Heart left ventricle (tissue), 16 donors: Measurements from ENCODE around the gene LAD1. TPM values are rescaled to one million over a fixed set of nuclear protein-coding genes. Genes with fewer than 3 reads are reported as not detected.

Source experiments
- ATAC-seq, 4 donors: fragments of 200-7000 bp; cut with Tn5 transposase; one replicate each; pipeline ENCODE4 v1.9.1; 2020 to 2022; ENCODE audit warnings: moderate library complexity in 4 of 4, mild to moderate bottlenecking in 3 of 4, moderate number of reproducible peaks in 1 of 4
- DNase-seq, 5 donors: peaks; one replicate each; pipeline ENCODE4 v3.0.0-alpha.2; 2020
- H3K27ac ChIP-seq, 12 donors: fragments of 200-600 bp; sonication (generic) in 4 of 12; one replicate each; pipeline versions ENCODE4 v1.5.0 to v1.8.0; 2016 to 2022; ENCODE audit warnings: mild to moderate bottlenecking in 2 of 12
- H3K27me3 ChIP-seq, 9 donors: fragments of 200-600 bp; sonication (generic) in 2 of 9; one replicate each; pipeline versions ENCODE4 v1.5.1 to v1.8.0; 2016 to 2022; ENCODE audit warnings: mild to moderate bottlenecking in 3 of 9
- H3K36me3 ChIP-seq, 9 donors: fragments of 200-600 bp; sonication (generic) in 2 of 9; one replicate each; pipeline versions ENCODE4 v1.5.0 to v1.8.0; 2018 to 2022; ENCODE audit warnings: mild to moderate bottlenecking in 2 of 9
- H3K4me1 ChIP-seq, 12 donors: fragments of 200-600 bp; sonication (generic) in 4 of 12; one replicate each; pipeline versions ENCODE4 v1.5.0 to v1.8.0; 2016 to 2022; ENCODE audit warnings: mild to moderate bottlenecking in 3 of 12
- H3K4me3 ChIP-seq, 12 donors: fragments of 200-600 bp; sonication (generic) in 4 of 12; one replicate each; pipeline versions ENCODE4 v1.5.0 to v1.8.0; 2017 to 2022; ENCODE audit warnings: mild to moderate bottlenecking in 9 of 12, moderate library complexity in 4 of 12
- H3K9me3 ChIP-seq, 12 donors: fragments of 200-600 bp; sonication (generic) in 4 of 12; one replicate each; pipeline versions ENCODE4 v1.5.0 to v1.8.0; 2016 to 2022; ENCODE audit warnings: mild to moderate bottlenecking in 1 of 12
- POLR2A ChIP-seq, 2 donors: fragments of 450-650 bp; IDR thresholded peaks; one replicate each; pipeline ENCODE4 v1.6.1; 2017; ENCODE audit warnings: antibody characterized with exemption in 2 of 2, mild to moderate bottlenecking in 2 of 2, moderate library complexity in 2 of 2
- WGBS, 4 donors: extraction: QIAGEN DNeasy Blood & Tissue Kit in 2 of 4; methylation state at CpG; one replicate each; pipeline versions ENCODE4 v1.1.5 to v1.1.7; 2013 to 2018; 5-methylcytosine and 5-hydroxymethylcytosine counted together
- intact Hi-C, 10 donors: fragments of 100-400 bp; cut with DNase I; formaldehyde crosslinking; loops; one replicate each; pipeline versions ENCODE4 v1.11.1 to v1.14.2; 2022
- long read RNA-seq, 3 donors: library from polyadenylated mRNA; unstranded; transcript quantifications; one replicate each; pipeline ENCODE4 v2.0.0, GENCODE V29; 2020 to 2021
- polyA plus RNA-seq, 2 donors: library from polyadenylated mRNA; stranded (reverse); fragments of 200-250 nt; gene quantifications; one replicate each; pipeline ENCODE4 v1.2.3, GENCODE V29; 2013
- total RNA-seq, 9 donors: library from RNA; depleted of rRNA in 2 of 9; stranded (reverse); fragments of >200 nt in 2 of 9; fragmentation: NEBNext Ultra II Directional in 3 of 9; extraction: Animal tissue kit (Norgen Biotek cat#: 25700) in 3 of 9; gene quantifications; one replicate each; pipeline versions ENCODE4 v1.1.0 to v1.2.4, GENCODE V29; 2016 to 2023
- TF ChIP-seq, protein P1 (sequence below), 12 donors: fragments of 200-600 bp; sonication (generic) in 4 of 12; IDR thresholded peaks; one replicate each; pipeline versions ENCODE4 v1.5.0 to v1.8.0; 2018 to 2022; ENCODE audit warnings: antibody characterized with exemption in 12 of 12, mild to moderate bottlenecking in 5 of 12
- donor health status: ischemic (EF 13 %, LVEDD 7.1; RV severe dilation, severe dysfunction).
- donor health status: healthy with polysubstance abuse.
- donor health status: DM: no; HTN: yes; CAD: no.
- donor health status: DM: no; HTN: no; CAD: no.
- donor health status: ischemic (EF 25% LVEDD 6.9; RV normal size, moderate dysfunction).
- donor health status: ischemic (EF 25% LVEDD 5.7; RV mildly dilated, moderate dysfunction).
- donor health status: healthy.
- donor health status: DM: yes; HTN: yes; CAD: no.
- donor health status: ischemic (EF 35%, LVEDD 5.7; RV mildly dilated, moderate dysfunction).
- donor health status: nonischemic (EF 11% LVEDD 7.7; RV severe dilation, severe dysfunction).
- donor health status: DM: yes; HTN: yes; CAD: no.
- donor health status: PGD.
- donor health status: ischemic (EF 29% LVEDD 5.4; RV normal size, mild dysfunction).
- donor health status: nonischemic (EF 23%, LVEDD 6.1; RV moderate dilation, normal function).

Gene LAD1, protein sequence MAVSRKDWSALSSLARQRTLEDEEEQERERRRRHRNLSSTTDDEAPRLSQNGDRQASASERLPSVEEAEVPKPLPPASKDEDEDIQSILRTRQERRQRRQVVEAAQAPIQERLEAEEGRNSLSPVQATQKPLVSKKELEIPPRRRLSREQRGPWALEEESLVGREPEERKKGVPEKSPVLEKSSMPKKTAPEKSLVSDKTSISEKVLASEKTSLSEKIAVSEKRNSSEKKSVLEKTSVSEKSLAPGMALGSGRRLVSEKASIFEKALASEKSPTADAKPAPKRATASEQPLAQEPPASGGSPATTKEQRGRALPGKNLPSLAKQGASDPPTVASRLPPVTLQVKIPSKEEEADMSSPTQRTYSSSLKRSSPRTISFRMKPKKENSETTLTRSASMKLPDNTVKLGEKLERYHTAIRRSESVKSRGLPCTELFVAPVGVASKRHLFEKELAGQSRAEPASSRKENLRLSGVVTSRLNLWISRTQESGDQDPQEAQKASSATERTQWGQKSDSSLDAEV
- total RNA-seq (10 to 100 TPM in 2 of 9 donors, 1 to 10 TPM in 7; 2.0 to 99.2 (median 6.4) TPM), polyA plus RNA-seq (10 to 100 TPM in 1 of 2 donors, 1 to 10 TPM in 1; 6.9 to 49.3 TPM)
- long read RNA-seq, donor 1, partial matches to known transcripts = 0 of 17 reads
- long read RNA-seq, donor 1, other reads (novel, unspliced or antisense) = 16 of 17 reads
- long read RNA-seq, donor 2, partial matches to known transcripts = 0 of 37 reads
- long read RNA-seq, donor 2, other reads (novel, unspliced or antisense) = 37 of 37 reads
- long read RNA-seq, donor 3, partial matches to known transcripts = 5 of 119 reads
- long read RNA-seq, donor 3, other reads (novel, unspliced or antisense) = 114 of 119 reads

DNA sequence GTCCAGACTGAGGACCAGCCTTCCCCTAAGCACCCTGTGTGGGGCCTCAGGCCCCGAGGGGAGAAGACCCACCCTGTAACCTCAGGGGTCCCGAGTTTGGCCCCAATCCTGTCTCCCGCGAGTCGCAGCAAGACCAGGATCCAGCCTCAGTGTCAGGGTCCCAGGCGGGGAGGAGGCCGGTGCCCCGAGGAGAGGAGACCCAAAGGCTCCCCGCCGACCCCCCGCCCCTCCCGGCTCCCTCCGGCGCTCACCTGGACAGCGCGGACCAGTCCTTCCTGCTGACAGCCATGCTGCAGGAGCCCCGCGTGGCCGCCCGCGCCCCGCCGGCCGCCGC is at the start of gene LAD1:
TSS of gene LAD1 (minus strand) at position 307 of the 334 bp plus-strand sequence. CDS start at position 289, 18 bp downstream.
- 18 to 35% (median 28%) methylated on average over 9 to 25 of the region's 25 CpGs for WGBS, 4 donors
- DNase-seq = peak in 1 of 5 donors; percentile 45

DNA sequence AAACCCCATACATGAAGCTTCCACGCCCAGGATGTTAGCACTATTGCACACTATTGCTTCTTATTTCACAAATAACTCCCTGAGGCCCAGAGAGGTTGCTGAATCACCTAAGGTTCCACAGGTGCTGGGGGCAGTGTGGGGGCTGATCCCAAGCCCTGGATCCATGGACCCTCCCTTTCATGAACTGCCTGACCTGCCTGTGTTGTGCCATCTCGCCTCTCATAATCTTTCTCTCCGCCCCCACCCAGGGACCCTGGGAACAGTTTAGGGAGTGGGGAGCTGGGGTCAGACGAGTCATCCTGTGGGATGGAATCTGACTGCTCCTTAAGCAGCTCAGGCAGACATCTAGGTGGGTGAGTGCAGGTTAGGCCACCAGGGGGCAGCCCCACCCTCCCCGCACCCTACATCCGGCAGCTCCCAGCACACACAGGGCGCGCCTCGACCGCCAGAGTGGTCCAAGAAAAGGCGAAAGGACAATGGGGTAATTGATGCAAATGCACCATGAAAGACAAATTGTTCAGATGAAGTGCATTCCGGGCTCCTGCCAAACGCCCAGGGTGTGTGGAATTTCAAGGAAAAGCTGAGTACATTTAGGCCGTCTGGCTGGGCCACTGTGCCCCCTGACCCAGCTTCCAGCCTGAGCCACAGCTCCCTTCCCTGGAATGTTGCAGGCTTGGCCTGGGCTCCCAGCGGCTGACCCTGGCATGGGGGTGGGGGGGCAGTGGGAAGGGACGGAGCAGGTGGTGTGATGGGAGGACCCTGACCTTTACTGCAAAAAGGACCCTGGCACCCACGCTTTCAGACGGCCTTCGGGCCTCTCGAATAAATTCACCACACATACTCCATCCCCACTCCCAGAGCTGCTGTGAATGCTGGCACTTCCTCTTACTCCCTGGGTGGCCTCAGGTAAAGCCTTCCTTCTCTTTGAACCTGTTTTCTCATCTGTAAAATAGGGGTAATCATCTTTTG is 49.1 kb upstream of the LAD1 start:
- Histone ChIP-seq H3K4me1 (peaks cover 9 to 41% (median 28%) of the 10 kb centered on the region in 12 donors), H3K27ac (peak overlapping the region; percentile 9 to 84 (median 64)), H3K4me3 (no peak overlapping the region), H3K27me3 (no peaks in the 10 kb centered on the region), H3K9me3 (peaks cover 0 to 3% (median 0%) of the 10 kb centered on the region in 12 donors), H3K36me3 (no peaks in the 10 kb centered on the region)
- ATAC-seq (peak; percentile 46 to 86 (median 78)), DNase-seq (peak; percentile 70 to 87 (median 78))
- intact Hi-C loops = loop anchor here (1.0 to 5.0 kb wide), 7 partner anchors 21 to 65 kb away; partner anchors contain the start of gene PHLDA3 (in 1 of the 10)
- no peak for TF ChIP-seq POLR2A (IDR thresholded peaks at IDR 0.05)
- TF ChIP-seq, protein P1, sequence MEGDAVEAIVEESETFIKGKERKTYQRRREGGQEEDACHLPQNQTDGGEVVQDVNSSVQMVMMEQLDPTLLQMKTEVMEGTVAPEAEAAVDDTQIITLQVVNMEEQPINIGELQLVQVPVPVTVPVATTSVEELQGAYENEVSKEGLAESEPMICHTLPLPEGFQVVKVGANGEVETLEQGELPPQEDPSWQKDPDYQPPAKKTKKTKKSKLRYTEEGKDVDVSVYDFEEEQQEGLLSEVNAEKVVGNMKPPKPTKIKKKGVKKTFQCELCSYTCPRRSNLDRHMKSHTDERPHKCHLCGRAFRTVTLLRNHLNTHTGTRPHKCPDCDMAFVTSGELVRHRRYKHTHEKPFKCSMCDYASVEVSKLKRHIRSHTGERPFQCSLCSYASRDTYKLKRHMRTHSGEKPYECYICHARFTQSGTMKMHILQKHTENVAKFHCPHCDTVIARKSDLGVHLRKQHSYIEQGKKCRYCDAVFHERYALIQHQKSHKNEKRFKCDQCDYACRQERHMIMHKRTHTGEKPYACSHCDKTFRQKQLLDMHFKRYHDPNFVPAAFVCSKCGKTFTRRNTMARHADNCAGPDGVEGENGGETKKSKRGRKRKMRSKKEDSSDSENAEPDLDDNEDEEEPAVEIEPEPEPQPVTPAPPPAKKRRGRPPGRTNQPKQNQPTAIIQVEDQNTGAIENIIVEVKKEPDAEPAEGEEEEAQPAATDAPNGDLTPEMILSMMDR (IDR thresholded peaks at IDR 0.05) = peak; percentile 78 to 93 (median 85)
- WGBS, 4 donors = 36 to 38% (median 37%) methylated on average over 18 to 20 of the region's 20 CpGs

More for the DNA sequence above, at the start of gene LAD1:
- peaks cover 0 to 43% (median 11%) of the 10 kb centered on the region in 12 donors for H3K4me1 ChIP-seq
- H3K9me3 ChIP-seq = no peaks in the 10 kb centered on the region
- peaks cover 0 to 36% (median 15%) of the 10 kb centered on the region in 9 donors for H3K27me3 ChIP-seq
- no peaks in the 10 kb centered on the region for H3K36me3 ChIP-seq
- no peak for ATAC-seq
- intact Hi-C loops = no loop called here
- peak within 1 kb of the TSS in 9 of 12 donors; percentile 9 to 33 (median 22) for H3K4me3 ChIP-seq
- H3K27ac ChIP-seq = no peak within 1 kb of the TSS
- TF ChIP-seq, protein P1 (IDR thresholded peaks at IDR 0.05) = no peak
- TF ChIP-seq POLR2A (IDR thresholded peaks at IDR 0.05) = no peak

DNA sequence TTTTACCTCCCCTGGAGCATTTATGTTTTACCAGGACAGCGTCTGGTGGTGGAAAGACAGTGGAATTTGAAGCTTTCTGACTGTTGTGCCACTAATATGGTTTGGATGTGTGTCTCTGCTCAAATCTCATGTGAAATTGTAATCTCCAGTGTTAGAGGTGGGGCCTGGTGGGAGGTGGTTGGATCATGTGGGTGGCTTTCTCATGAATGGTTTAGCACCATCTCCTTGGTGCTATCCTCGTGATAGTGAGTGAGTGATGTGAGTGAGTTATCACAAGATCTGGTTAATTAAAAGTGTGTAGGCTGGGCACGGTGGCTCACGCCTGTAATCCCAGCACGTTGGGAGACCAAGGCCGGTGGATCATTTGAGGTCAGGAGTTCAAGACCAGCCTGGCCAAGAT is 46.2 kb upstream of the LAD1 start:
- Histone ChIP-seq H3K27me3 (no peaks in the 10 kb centered on the region), H3K4me3 (no peak overlapping the region), H3K27ac (no peak overlapping the region), H3K9me3 (peaks cover 0 to 5% (median 0%) of the 10 kb centered on the region in 12 donors), H3K4me1 (peaks cover 9 to 28% (median 19%) of the 10 kb centered on the region in 12 donors), H3K36me3 (no peaks in the 10 kb centered on the region)
- intact Hi-C loops = loop anchor here in 6 of 10 donors (5.0 kb wide), 2 partner anchors 37 to 67 kb away; no protein-coding TSS in a partner anchor
- 95 to 97% (median 96%) methylated on average over 6 of the region's 6 CpGs for WGBS, 4 donors
- ATAC-seq = no peak
- TF ChIP-seq POLR2A (IDR thresholded peaks at IDR 0.05) = no peak
- TF ChIP-seq, protein P1 (IDR thresholded peaks at IDR 0.05) = no peak
- DNase-seq = no peak
